ENCODE measurements around the gene CCDC190. TPM values are rescaled to one million over a fixed set of nuclear protein-coding genes. Genes with fewer than 3 reads are reported as not detected.

CCDC190 gene
- total and polyA plus RNA-seq, 9 of the 15 experiments (the other 6 are each of a cell fraction or from before 2014, with no cell fraction given) = not detected

DNA sequence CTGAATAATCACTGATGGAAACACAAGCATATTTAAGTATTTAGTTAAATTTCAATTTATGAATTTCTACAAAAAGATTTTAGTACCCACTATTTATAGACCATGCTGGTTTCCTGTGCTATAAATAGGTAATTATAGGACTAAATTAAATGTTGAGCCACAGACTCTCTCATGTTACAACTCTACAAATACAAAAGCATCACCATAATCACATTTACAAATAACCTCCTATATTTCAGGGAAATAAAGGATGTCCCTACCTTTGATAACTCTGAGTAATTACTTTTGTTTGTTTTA lies 32.6 kb upstream of the CCDC190 start:
- Histone ChIP-seq H4K20me1 (replicated peaks; ENCODE audit: control insufficient read depth, insufficient read depth, low read length) (no peaks in the 10 kb centered on the region), H3K36me3 (ENCODE audit: control insufficient read depth, insufficient read depth, low read length) (no peaks in the 10 kb centered on the region), H3K4me2 (ENCODE audit: insufficient read depth, low read length) (no peak overlapping the region), H3K4me1 (replicated peaks in 1 of 2; ENCODE audit: control insufficient read depth in 2 of 2, insufficient read depth in 2 of 2, low read length in 2 of 2) (no peaks in the 10 kb centered on the region), H2AFZ (ENCODE audit: low read depth, low read length) (no peak overlapping the region), H3K9me3 (replicated peaks; ENCODE audit: control insufficient read depth, insufficient read depth, low read depth, low read length) (no peaks in the 10 kb centered on the region), H3K27me3 (ENCODE audit: control insufficient read depth in 2 of 2, insufficient read depth in 2 of 2, low read length in 2 of 2) (peaks cover 0 to 3% of the 10 kb centered on the region in 2 experiments; a peak in 1 of 5 replicates), H3K9me1 (ENCODE audit: control insufficient read depth, insufficient read depth, low read length) (no peaks in the 10 kb centered on the region), H3K9ac (ENCODE audit: insufficient read depth in 1 of 2, low read depth in 2 of 2, low read length in 2 of 2) (no peak overlapping the region), H3K27ac (ENCODE audit: extremely low read depth, low read depth, low read length) (no peak overlapping the region), H3K4me3 (no peak overlapping the region), H3K79me2 (ENCODE audit: control insufficient read depth, insufficient read depth, low read length) (no peaks in the 10 kb centered on the region)
- intact Hi-C loops (cut with micrococcal nuclease) = no loop called here
- in situ Hi-C loops (cut with MboI) = no loop called here
- ChIA-PET POLR2A (no interaction called here), CTCF (ENCODE audit: low intra/inter-chr PET ratio) (no interaction called here)
- TF ChIP-seq CREB1 (IDR thresholded peaks at IDR 0.05) (no peak), CREB1 (CRISPR knock-in tag; IDR thresholded peaks at IDR 0.05) (no peak), RBM39 (optimal IDR thresholded peaks at IDR 0.05; ENCODE audit: low read depth, low read length) (no peak), MYBL2 (IDR thresholded peaks at IDR 0.05; ENCODE audit: low read depth) (no peak), MYBL2 (CRISPR knock-in tag; IDR thresholded peaks at IDR 0.05; ENCODE audit: borderline replicate concordance) (no peak), NFE2L1 (tag; IDR thresholded peaks at IDR 0.05; ENCODE audit: borderline replicate concordance, low read depth) (no peak), GATA2 (CRISPR knock-in tag; IDR thresholded peaks at IDR 0.05) (no peak), PCBP2 (IDR thresholded peaks at IDR 0.05; ENCODE audit: low read depth, low read length, poor library complexity, severe bottlenecking) (no peak), BMI1 (IDR thresholded peaks at IDR 0.05; ENCODE audit: low read length) (no peak)
- TF ChIP-seq, protein P1, sequence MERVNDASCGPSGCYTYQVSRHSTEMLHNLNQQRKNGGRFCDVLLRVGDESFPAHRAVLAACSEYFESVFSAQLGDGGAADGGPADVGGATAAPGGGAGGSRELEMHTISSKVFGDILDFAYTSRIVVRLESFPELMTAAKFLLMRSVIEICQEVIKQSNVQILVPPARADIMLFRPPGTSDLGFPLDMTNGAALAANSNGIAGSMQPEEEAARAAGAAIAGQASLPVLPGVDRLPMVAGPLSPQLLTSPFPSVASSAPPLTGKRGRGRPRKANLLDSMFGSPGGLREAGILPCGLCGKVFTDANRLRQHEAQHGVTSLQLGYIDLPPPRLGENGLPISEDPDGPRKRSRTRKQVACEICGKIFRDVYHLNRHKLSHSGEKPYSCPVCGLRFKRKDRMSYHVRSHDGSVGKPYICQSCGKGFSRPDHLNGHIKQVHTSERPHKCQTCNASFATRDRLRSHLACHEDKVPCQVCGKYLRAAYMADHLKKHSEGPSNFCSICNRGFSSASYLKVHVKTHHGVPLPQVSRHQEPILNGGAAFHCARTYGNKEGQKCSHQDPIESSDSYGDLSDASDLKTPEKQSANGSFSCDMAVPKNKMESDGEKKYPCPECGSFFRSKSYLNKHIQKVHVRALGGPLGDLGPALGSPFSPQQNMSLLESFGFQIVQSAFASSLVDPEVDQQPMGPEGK (CRISPR knock-in tag; IDR thresholded peaks at IDR 0.05; ENCODE audit: borderline replicate concordance) = no peak
- BruUV-seq (replicated peaks) = no TSS peak
- DNase-seq (ENCODE audit: extremely low read depth in 1 of 4, low spot score in 3 of 4) (no peak), FAIRE-seq (no peak), ATAC-seq (no peak)

Measured in K562 (cell line).